Mammary epithelial cell (primary cell): ENCODE measurements around the gene SMIM45.

ENCODE experiments used
- EZH2 ChIP-seq: IDR thresholded peaks from 2 replicates; pipeline ENCODE4 v1.6.1; 2012; ENCODE audit warnings: low read length, inconsistent platforms, borderline replicate concordance
- TF ChIP-seq, protein P1 (sequence below), 2 donors: IDR thresholded peaks in 1 of 2; conservative IDR thresholded peaks in 1 of 2; 2 replicates each; pipeline ENCODE4 v1.5.1; 2011 to 2012; ENCODE audit warnings: inconsistent platforms in 2 of 2, low read length in 2 of 2, mild to moderate bottlenecking in 2 of 2, control low read depth in 1 of 2, low read depth in 1 of 2; ENCODE audit not compliant: insufficient read depth in 1 of 2; ENCODE audit errors: extremely low read depth in 1 of 2

- TF ChIP-seq, protein P1, sequence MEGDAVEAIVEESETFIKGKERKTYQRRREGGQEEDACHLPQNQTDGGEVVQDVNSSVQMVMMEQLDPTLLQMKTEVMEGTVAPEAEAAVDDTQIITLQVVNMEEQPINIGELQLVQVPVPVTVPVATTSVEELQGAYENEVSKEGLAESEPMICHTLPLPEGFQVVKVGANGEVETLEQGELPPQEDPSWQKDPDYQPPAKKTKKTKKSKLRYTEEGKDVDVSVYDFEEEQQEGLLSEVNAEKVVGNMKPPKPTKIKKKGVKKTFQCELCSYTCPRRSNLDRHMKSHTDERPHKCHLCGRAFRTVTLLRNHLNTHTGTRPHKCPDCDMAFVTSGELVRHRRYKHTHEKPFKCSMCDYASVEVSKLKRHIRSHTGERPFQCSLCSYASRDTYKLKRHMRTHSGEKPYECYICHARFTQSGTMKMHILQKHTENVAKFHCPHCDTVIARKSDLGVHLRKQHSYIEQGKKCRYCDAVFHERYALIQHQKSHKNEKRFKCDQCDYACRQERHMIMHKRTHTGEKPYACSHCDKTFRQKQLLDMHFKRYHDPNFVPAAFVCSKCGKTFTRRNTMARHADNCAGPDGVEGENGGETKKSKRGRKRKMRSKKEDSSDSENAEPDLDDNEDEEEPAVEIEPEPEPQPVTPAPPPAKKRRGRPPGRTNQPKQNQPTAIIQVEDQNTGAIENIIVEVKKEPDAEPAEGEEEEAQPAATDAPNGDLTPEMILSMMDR (conservative IDR thresholded peaks at IDR 0.05 in 1 of 2, IDR thresholded peaks at IDR 0.05 in 1 of 2; ENCODE audit: extremely low read depth in 1 of 2, insufficient read depth in 1 of 2, low read depth in 1 of 2, low read length in 2 of 2), result no peak
- no peak for TF ChIP-seq EZH2
Measured at GRCh38 chr22:41991111-41991510, 39.2 kb downstream of the SMIM45 start.
